ENCODE measurements around the gene TYROBP. TPM values are rescaled to one million over a fixed set of nuclear protein-coding genes. Genes with fewer than 3 reads are reported as not detected.

Gene TYROBP
- total RNA-seq, 2 experiments from 2014 or later, result not detected

GRCh38 chr19:35858311-35858710, 49.8 kb downstream of the TYROBP start:
- no peak overlapping the region for H3K4me3 Mint-ChIP-seq
- ChIA-PET CTCF (no interaction called here), POLR2A (no interaction called here)
- ATAC-seq (no peak), DNase-seq (no peak)
- H3K27ac Mint-ChIP-seq, result no peak overlapping the region
- peaks cover 10% of the 10 kb centered on the region for H3K4me1 Mint-ChIP-seq
- intact Hi-C loops (cut with DNase I, micrococcal nuclease), result no loop called here
- peaks cover 50% of the 10 kb centered on the region for H3K27me3 Mint-ChIP-seq
- H3K9me3 Mint-ChIP-seq (ENCODE audit: low read depth), result no peaks in the 10 kb centered on the region
- H3K36me3 Mint-ChIP-seq (ENCODE audit: low read depth), result no peaks in the 10 kb centered on the region

- Mint-ChIP-seq H3K27me3 (peaks cover 56% of the 10 kb centered on the region), H3K4me1 (peaks cover 12% of the 10 kb centered on the region), H3K27ac (no peak within 1 kb of the TSS), H3K4me3 (peak within 1 kb of the TSS; percentile 65), H3K9me3 (ENCODE audit: low read depth) (no peaks in the 10 kb centered on the region), H3K36me3 (ENCODE audit: low read depth) (no peaks in the 10 kb centered on the region)
- CTCF ChIA-PET, result interaction anchor here (1.0 kb wide), 1 partner anchor 74 kb away, joined by 4 read pairs; no protein-coding TSS in a partner anchor
- POLR2A ChIA-PET, result interaction anchor here (1.3 kb wide), 1 partner anchor 23 kb away, joined by 3 read pairs; no protein-coding TSS in a partner anchor
- peak; percentile 55 for ATAC-seq
- peak; percentile 49 for DNase-seq
- intact Hi-C loops (cut with DNase I, micrococcal nuclease), result no loop called here
These were observed 51.4 kb downstream of the TYROBP start, which contains the start of gene KIRREL2 for GRCh38 chr19:35856546-35857149. Gene KIRREL2 (plus strand): TSS chr19:35856911. CDS start chr19:35857120, 209 bp downstream.

Other genes starting within 250 kb of the TYROBP start
- gene UPK1A, start 241.8 kb downstream of the TYROBP start, total RNA-seq, result 1 to 10 TPM; 1.2 to 1.8 TPM
- 100 to 1,000 TPM; 232 to 265 TPM for gene ZBTB32, start 203.7 kb downstream of the TYROBP start, total RNA-seq
- 10 to 100 TPM; 48.6 to 49.4 TPM for gene KMT2B, start 190.3 kb downstream of the TYROBP start, total RNA-seq
- 10 to 100 TPM; 71.4 to 80.2 TPM for gene IGFLR1, start 165.8 kb downstream of the TYROBP start, total RNA-seq
- gene U2AF1L4, start 162.9 kb downstream of the TYROBP start, total RNA-seq, result 10 to 100 TPM; 31.6 to 37.5 TPM
- gene PSENEN, start 162.6 kb downstream of the TYROBP start, total RNA-seq, result 10 to 100 TPM; 36.0 to 37.9 TPM
- gene LIN37, start 159.7 kb downstream of the TYROBP start, total RNA-seq, result 10 to 100 TPM in 1 of 2 experiments, 1 to 10 TPM in 1; 8.4 to 12.7 TPM
- gene HSPB6, start 151.3 kb downstream of the TYROBP start, total RNA-seq, result under 1 TPM; 0.53 to 0.93 TPM
- gene PROSER3, start 150.1 kb downstream of the TYROBP start, total RNA-seq, result 10 to 100 TPM; 39.8 to 62.8 TPM
- 10 to 100 TPM; 27.8 to 35.2 TPM for gene ARHGAP33, start 132.7 kb downstream of the TYROBP start, total RNA-seq
- gene PRODH2, start 95.5 kb downstream of the TYROBP start, total RNA-seq, result not detected
- not detected for gene NPHS1, start 55.8 kb downstream of the TYROBP start, total RNA-seq
- under 1 TPM; 0.93 to 0.98 TPM for gene KIRREL2, start 51.4 kb downstream of the TYROBP start, total RNA-seq
- gene APLP1, start 39.7 kb downstream of the TYROBP start, total RNA-seq, result 1 to 10 TPM; 2.3 to 3.0 TPM
- 10 to 100 TPM; 60.1 TPM for gene NFKBID, start 7.8 kb downstream of the TYROBP start, total RNA-seq
- gene HCST, start 5.8 kb downstream of the TYROBP start, total RNA-seq, result 10 to 100 TPM; 27.0 to 32.7 TPM
- gene LRFN3, start 28.1 kb upstream of the TYROBP start, total RNA-seq, result 1 to 10 TPM; 7.8 to 8.3 TPM
- gene SDHAF1, start 86.9 kb upstream of the TYROBP start, total RNA-seq, result 10 to 100 TPM; 16.0 to 19.2 TPM
- 1 to 10 TPM; 1.6 to 1.7 TPM for gene SYNE4, start 100.5 kb upstream of the TYROBP start, total RNA-seq
- 10 to 100 TPM; 40.6 to 42.2 TPM for gene ALKBH6, start 105.9 kb upstream of the TYROBP start, total RNA-seq
- gene CLIP3, start 124.6 kb upstream of the TYROBP start, total RNA-seq, result under 1 TPM; 0.16 to 0.42 TPM
- gene THAP8, start 146.0 kb upstream of the TYROBP start, total RNA-seq, result 1 to 10 TPM; 3.1 to 3.4 TPM
- gene WDR62, start 146.6 kb upstream of the TYROBP start, total RNA-seq, result 10 to 100 TPM; 13.6 to 14.3 TPM
- not detected for gene OVOL3, start 202.8 kb upstream of the TYROBP start, total RNA-seq
- gene POLR2I, start 206.6 kb upstream of the TYROBP start, total RNA-seq, result 10 to 100 TPM; 89.6 to 97.3 TPM
- gene TBCB, start 207.2 kb upstream of the TYROBP start, total RNA-seq, result 100 to 1,000 TPM; 111 to 117 TPM
- 100 to 1,000 TPM; 345 to 452 TPM for gene CAPNS1, start 231.8 kb upstream of the TYROBP start, total RNA-seq
- gene COX7A1, start 244.2 kb upstream of the TYROBP start, total RNA-seq, result not detected

All from activated CD4-positive, alpha-beta T cell treated with anti-CD3 and anti-CD28 coated beads for 36 hours (primary cell).